CMK (cell line): ENCODE results near the gene LNPK.
A peak's percentile ranks its signal among the peaks of the same experiment; 100 is the strongest.
"Not testable (repeated sequence)": the region's sequence is repeated elsewhere in the genome, so short reads cannot be mapped to it uniquely, and the experiment has no call there.

ENCODE experiments used
- DNase-seq: peaks from one replicate; pipeline ENCODE4 v3.0.0-alpha.2; 2010; ENCODE audit warnings: low read depth

Gene LNPK

DNA sequence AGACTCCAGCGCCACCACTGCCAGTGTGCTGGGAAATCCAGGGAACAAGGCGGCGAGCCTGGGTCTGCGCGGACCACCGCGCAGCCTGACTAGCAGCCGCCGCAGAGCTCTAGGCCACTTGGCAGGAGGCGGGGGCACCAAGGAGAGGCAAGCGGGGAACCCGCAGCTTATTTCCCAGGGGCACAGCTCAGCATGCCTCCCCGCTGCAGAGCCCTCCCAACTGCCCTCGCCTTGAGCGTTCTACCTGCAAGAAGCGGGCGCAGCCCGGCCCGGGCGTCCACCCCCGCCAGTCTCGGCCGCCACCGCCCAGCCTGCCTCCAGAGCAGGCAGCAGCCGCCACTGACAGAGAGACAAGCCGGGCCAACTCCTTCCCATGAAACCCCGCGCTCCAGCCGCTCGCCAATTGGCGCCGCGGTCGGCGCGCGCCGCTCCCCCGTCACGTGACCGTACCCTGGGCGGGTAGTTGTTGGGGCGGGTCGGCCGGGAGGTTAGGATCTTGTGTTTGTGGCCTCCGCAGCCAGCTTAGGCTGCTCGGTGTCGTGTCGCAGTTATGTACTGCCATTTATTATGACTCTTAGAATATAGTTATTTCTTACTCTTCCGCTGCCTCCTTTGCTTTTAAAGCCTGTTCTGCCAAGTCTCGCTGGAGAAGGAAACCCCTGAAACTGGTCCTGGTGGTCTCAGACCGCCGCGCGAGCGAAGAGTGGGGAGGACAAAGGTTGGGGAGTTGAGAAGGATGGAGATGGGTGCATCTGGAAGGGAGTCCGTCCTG is at the start of gene LNPK:
TSS of gene LNPK (minus strand) at position 352 of the 772 bp plus-strand sequence. CDS start 6,683 bp downstream, outside the sequence.
- DNase-seq: peak; percentile 64

GRCh38 chr2:176039375-176039774 is 37.3 kb upstream of the LNPK start:
- DNase-seq: no peak

DNA sequence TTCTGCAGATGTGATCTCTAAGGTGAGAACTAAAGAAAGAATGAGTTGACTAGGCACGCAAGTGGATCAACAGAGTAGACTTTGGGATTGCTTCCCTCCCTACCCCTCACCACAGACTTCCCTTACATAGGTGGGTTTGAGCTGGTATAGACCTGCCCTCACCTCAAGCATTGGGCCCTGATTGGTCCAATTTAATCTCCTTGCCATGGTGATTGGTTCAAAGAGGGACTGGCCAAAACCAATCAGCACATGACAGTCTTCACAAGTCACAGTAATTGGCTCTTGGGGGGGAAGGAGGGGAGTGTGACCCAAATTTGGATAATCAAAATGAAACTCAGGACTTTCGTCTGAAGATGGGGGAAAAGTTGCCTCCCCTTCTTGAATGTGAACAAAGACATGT is 36.6 kb upstream of the LNPK start:
- no peak for DNase-seq

DNA sequence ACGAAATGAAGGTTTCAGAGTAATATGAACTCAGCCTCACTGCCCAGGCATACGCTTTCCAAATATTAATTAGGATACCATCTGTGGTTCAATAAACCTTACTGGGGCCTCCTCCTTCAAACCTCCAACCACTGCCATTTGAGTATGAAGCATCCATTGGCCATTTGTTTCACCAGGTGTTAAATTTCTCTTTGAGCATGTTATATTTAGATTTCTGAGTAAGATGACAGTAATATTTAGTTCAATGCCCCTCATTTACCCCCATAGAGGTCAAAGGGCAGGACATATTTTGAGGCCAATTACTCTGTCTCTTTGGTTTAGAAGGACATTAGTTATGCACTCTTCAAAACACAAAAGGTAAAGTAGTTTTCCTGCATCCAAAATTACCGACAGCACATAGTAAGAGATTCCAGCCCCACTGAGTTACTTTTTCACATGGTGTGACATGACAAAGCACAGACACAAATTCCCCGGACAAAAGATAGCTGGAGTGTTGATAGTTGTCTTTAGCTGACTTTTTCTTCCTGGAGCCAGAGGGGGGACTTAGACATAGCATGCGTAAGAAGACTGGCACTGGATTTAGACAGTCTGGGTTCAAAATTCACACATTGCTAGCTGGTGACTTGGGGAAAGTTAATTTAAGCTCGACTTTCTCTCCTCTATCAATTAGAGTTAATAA is 33.1 kb upstream of the LNPK start:
- no peak for DNase-seq

- DNase-seq: no peak
Measured at GRCh38 chr2:176027806-176028205, 25.7 kb upstream of the LNPK start.

GRCh38 chr2:176025932-176026331 is 23.9 kb upstream of the LNPK start:
- DNase-seq: no peak

DNA sequence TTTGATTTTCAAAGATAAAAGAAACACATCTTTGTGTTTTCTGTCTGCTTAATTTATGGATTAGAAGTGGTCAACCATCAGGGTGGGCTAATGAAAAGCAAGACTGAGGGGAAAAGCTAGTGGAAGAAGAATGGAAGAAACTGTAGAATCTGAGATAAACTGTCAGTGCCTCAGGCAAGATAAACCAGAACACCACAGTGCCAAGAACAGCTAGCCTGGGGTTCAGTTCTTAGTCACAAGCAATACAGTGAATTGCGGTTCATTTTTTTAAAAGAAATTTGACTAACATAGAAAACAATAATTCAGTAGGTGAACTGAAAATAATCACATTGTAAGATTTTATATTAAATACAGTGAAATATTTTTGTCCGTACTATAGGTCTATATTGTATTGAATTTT is 22.0 kb upstream of the LNPK start:
- no peak for DNase-seq

DNA sequence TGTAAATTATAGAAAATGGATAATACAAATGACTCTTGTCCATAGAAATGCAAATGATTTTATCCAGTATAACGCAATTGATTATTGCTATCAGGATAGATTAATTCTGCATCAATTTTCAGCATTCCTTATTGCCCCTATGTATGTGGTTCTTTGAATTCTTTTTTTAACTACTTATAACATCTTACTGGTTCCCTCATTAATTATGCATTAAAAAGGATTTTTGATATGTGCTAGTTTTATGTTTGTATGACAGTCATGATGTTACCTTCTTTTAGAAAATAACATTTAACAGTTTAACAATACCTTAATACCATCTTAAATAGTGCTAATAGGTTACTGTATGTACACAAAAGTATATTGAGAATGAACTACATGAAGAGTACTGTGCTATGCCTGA is 20.0 kb upstream of the LNPK start:
- no peak for DNase-seq

GRCh38 chr2:176020400-176020799 is 18.3 kb upstream of the LNPK start:
- no peak for DNase-seq

- no peak for DNase-seq
Measured at GRCh38 chr2:176018708-176019107, 16.6 kb upstream of the LNPK start.

GRCh38 chr2:176009445-176009844 is 7.4 kb upstream of the LNPK start:
- DNase-seq: no peak

GRCh38 chr2:176004934-176005333 is 2.9 kb upstream of the LNPK start:
- no peak for DNase-seq

GRCh38 chr2:176003958-176004357 is 1.9 kb upstream of the LNPK start:
- no peak for DNase-seq

- no peak for DNase-seq
Measured at GRCh38 chr2:176002688-176003210, 682 bp upstream of the LNPK start.

DNA sequence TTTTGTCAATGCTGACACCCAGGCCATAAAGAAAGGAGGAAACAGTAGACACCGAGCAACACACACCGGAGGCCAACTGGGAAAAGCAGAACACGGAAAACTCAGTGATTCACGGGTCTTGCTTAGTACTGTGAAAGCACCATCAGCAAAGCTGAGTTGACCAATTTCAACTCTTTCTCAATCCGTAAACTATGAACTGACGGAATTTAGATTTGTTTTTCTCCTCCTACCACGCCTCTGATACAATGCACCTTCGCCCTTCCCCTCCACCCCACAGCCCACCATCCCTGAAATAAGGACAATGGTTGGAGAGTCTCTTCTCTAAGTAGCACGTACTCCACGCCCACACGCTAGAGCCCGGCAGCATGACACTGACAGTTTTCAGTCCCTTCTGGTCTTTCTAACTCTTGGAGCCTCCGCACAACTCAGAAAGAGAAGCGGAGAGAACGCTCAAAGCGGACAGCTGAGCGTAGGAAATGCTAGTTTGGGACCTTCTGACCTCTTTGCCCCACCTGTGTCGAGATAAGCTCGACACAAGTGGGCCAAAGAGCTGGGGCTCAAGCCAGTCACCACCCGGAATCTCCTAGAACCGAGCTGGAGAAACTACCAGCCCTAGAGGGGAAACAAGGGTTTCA is 669 bp downstream of the LNPK start:
- DNase-seq: no peak

DNA sequence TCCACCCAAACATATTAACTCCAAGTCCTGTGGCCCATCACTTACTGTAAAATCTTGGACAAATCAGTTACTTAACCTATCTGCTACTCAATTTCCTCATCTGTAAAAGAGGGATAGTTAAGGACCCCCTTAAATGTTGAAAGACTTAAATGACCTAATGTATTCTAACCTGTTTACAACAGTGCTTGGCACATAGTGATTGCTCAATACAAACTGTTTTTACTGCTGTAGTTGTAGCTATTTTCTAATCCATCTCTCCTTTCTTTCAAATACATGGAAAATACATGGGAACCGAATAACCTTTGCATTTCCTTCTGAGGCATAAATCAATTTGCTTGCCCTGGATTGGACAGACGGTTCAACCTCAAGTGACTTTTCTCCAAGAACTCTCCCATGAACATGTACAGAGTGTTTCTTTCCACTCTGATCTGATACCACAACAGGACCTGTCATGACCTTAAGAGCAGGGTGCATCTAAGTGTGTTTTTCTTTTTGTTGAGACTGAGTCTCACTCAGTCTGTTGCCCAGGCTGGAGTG is 2.7 kb downstream of the LNPK start:
- DNase-seq: no peak

DNA sequence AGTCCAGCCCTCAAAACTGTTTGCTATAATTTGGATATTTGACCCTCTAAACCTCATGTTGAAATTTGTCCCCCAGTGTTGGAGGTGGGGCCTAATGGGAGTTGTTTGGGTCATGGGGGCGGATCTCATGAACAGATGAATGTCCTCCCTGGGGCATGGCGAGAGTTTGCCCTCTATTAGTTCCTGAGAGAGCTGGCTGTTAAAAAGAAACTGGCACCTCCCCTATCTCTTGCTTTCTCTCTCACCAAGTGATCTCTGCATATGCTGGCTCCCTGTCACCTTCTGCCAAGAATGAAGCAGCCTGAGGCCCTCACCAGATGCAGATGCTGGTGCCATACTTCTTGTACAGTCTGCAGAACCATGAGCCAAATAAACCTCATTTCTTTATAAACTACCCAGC is 12.0 kb downstream of the LNPK start:
- no peak for DNase-seq

DNA sequence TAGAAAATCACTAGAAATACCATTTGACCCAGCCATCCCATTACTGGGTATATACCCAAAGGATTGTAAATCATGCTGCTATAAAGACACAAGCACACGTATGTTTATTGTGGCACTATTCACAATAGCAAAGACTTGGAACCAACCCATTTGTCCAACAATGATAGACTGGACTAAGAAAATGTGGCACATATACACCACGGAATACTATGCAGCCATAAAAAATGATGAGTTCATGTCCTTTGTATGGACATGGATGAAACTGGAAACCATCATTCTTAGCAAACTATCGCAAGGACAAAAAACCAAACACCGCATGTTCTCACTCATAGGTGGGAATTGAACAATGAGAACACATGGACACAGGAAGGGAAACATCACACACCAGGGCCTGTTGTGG is 14.9 kb downstream of the LNPK start:
- DNase-seq: not testable (repeated sequence)

GRCh38 chr2:175984846-175985245 is 17.2 kb downstream of the LNPK start:
- no peak for DNase-seq

DNA sequence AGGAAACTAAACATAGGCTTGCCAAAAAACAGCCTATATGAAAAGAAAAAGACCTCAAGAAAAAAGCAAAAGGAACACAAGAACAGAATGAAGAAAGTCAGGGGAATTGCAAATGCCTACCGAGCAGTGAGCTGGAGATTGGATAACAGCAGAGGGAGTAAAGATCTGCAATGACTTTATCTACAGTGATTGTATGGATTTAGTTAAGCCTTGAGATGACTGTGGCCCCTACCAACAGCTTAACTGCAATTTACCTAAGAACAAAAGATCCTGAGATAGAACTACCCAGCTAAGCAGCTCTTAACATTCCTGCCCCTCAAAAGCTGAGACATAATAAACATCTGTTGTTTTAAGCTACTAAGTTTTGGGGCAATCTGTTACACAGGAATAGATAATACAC is 20.5 kb downstream of the LNPK start:
- no peak for DNase-seq

DNA sequence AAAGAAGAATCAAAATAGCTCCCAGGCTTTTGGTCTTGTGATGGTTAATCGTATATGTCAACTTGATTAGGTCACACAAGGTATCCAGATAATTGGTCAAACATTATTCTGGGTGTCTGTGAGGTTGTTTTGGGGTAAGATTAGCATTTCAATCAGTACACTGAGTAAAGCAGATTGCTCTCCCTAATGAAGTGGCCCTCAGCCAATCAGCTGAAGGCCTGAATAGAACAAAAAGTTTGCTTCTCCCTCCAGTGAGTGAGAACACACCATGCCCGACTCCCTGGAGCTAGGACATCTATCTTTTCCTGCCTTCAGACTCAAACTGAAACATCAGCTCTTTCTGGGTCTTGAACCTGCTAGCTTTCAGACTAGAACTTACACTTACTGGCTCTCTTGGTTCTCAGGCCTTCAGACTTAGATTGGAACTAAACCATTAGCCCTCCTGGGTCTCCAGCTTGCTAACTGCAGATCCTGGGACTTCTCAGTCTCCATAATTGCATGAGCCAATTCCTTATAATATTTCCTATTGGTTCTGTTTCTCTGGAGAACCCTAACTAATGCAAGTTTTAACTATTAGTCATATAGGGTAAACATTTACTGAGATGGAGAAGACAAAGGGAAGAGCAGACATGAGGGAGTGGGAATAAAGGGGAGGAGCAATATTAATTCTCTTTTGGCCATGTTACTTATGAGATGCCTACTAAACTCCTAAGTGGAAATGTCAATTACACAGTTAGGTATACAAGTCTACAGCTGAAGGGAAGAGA is 25.5 kb downstream of the LNPK start:
- no peak for DNase-seq

- no peak for DNase-seq
Measured at GRCh38 chr2:175973373-175973772, 28.7 kb downstream of the LNPK start.
